RWPE1 (cell line): ENCODE results near the gene POU2F1.

ENCODE experiments used
- CTCF ChIA-PET: fragments of 350-600 bp; sonication (Branson Sonifier 250); formaldehyde crosslinking; extraction: SDS; loops from one replicate; lab custom pipeline; 2021; lab: Yijun Ruan, JAX
- POLR2A ChIA-PET: fragments of 400-600 bp; formaldehyde crosslinking; extraction: SDS; loops from one replicate; lab custom pipeline; 2020; ENCODE audit warnings: antibody characterized with exemption; ENCODE audit not compliant: low non-redundant PET; lab: Yijun Ruan, JAX
- DNase-seq: peaks from one replicate; pipeline ENCODE4 v3.0.0; 2012; ENCODE audit warnings: low spot score
- H3K27ac ChIP-seq: fragments of 450-650 bp; 2 replicates; pipeline ENCODE4 v1.5.1; 2017
- TF ChIP-seq, protein P1 (sequence below): fragments of 450-650 bp; conservative IDR thresholded peaks from 2 replicates; pipeline ENCODE4 v1.5.1; 2017; ENCODE audit warnings: low read depth, mild to moderate bottlenecking

The POU2F1 gene

DNA sequence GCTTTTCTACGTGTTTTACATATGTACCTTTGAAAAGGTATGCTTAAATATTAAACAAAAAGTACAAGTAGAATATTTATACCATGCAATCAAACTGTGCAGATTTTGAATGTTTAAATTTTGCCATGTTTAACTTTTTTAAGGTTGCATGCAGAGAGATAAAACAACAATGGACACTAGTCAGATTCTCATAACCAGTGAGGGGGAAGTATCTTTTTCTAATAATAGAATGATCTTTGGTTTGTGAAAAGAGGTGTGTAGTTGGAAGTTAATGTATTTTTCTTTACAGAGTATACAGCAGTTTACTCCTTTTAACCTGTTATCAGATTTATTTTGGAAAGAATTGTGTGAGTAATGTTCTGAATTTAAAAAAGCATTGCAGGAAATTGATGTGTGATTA is 27.1 kb downstream of the POU2F1 start:
- ChIA-PET POLR2A (no interaction called here), CTCF (no interaction called here)
- no peak overlapping the region for H3K27ac ChIP-seq
- no peak for DNase-seq
- TF ChIP-seq, protein P1, sequence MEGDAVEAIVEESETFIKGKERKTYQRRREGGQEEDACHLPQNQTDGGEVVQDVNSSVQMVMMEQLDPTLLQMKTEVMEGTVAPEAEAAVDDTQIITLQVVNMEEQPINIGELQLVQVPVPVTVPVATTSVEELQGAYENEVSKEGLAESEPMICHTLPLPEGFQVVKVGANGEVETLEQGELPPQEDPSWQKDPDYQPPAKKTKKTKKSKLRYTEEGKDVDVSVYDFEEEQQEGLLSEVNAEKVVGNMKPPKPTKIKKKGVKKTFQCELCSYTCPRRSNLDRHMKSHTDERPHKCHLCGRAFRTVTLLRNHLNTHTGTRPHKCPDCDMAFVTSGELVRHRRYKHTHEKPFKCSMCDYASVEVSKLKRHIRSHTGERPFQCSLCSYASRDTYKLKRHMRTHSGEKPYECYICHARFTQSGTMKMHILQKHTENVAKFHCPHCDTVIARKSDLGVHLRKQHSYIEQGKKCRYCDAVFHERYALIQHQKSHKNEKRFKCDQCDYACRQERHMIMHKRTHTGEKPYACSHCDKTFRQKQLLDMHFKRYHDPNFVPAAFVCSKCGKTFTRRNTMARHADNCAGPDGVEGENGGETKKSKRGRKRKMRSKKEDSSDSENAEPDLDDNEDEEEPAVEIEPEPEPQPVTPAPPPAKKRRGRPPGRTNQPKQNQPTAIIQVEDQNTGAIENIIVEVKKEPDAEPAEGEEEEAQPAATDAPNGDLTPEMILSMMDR = no peak

DNA sequence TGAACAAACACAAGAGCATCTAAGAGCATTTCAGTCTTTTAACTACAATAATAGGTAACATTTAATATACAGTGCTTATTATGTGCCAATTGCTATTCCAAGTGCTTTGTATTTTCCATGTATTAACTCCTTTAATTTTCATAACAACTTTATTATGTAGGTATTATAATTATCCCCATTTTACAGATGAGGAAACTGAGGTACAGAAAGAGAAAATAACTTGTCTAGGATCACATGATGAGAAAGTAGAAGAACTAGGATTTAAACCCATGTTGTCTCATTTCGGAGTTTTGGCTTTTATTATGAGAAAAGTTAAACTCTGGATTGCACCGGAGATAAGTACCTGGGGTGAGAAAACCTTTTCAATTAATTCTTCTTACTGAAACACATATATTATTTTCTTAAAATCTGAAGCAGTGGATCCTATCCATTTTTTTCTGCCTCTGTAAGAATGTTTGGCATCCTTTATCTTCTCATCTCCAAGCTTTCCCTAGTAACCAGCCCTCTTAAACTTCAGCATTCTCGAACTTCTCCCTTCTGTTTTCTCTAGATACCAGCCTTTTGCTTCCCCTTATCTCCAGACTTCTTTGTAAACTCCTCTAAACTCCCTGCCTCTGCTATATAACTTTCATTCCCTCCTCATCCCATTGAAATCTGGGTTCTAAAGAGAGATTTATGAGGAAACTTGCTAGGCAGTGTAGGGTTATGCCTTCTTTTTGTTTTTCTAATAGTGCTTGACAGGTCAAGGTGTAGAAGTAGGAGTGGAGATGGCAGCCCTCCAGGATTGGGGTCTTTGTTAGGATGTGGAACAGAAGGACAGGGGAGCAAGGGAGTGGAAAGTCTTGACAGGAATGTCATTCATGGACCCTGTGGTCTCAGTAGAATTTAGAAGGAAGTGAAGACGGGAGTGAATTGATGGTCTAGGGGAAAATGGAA is 28.3 kb downstream of the POU2F1 start:
- H3K27ac ChIP-seq = no peak overlapping the region
- ChIA-PET CTCF (no interaction called here), POLR2A (no interaction called here)
- DNase-seq = no peak
- TF ChIP-seq, protein P1 = no peak

DNA sequence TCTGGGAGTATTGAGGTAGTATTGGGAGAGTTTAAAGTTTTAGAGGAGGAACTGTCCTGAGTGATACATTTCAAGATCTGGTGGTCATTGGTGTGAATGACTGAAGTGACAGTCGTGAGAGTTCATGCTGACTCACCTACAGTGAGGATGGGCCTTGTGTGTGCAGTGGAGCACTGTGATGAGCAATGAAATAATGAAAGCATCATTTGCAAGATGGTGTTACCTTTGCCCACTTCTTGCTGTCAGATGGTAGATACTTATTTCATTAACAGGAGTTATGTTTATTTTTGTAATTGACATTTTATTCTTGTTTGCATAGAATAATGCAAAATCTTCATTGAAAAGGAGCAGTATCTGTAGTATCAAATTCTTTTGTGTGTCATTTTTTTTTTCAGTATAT is 29.0 kb downstream of the POU2F1 start:
- ChIA-PET POLR2A (no interaction called here), CTCF (no interaction called here)
- DNase-seq = no peak
- H3K27ac ChIP-seq = no peak overlapping the region
- TF ChIP-seq, protein P1 = no peak

DNA sequence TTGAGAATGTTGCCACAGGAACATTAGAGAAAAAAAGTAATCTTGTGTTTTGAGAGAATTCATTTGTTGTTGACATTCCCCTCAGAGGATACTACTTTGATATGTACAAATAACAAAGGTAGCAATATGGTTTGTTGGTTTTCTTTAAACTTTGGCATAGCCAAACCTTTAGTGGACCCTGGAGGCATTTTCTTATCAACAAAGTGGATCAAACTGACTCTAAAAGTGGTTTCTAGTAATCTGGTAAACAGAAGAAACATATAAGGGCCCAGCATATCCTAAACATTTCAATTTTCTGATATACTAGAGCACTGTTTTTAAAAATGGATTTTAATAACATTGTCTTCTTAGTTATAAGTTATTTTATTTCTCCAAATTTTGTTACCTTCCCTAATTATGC is 29.8 kb downstream of the POU2F1 start:
- DNase-seq = no peak
- H3K27ac ChIP-seq = no peak overlapping the region
- CTCF ChIA-PET = no interaction called here
- TF ChIP-seq, protein P1 = no peak
- POLR2A ChIA-PET = no interaction called here

DNA sequence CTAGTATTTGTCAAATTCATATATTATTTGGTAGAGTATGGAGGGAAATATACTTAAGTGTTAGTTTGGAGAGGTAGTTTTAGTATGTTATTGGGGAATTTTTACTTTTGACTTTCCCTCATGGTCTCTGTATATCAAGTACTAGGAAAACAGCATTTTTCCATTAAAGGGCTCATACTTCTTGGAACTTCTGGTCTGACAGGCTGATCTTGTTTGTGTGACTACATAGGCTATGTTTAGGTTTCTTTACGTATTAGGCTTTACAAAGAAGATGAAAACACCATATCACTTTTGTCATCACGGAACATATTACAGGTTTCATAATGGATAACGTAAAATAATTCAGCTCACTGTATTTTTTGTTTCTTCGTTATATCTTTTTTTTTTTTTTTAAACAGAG is 30.8 kb downstream of the POU2F1 start:
- H3K27ac ChIP-seq = no peak overlapping the region
- no peak for DNase-seq
- POLR2A ChIA-PET = no interaction called here
- TF ChIP-seq, protein P1 = no peak
- CTCF ChIA-PET = no interaction called here

DNA sequence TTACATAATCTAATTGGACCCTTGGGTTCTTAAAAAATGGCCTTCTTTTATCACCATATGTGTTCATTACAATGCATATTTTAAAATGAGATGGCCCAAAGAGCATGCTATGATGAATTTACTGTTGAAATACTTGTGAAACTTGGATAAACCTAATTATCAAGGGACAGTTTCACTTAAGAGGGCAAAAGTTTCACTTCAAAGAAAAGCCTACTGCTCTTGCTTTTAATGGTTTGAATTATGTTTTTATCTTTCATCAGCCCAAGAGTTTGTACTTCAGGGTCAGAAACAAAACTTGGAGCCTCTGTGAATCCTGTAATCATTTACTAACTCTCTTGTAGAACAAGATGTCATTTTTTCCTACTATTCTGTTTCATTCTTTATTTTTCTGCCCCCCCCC is 32.3 kb downstream of the POU2F1 start:
- no peak overlapping the region for H3K27ac ChIP-seq
- CTCF ChIA-PET = no interaction called here
- POLR2A ChIA-PET = no interaction called here

More for the DNA sequence above, 32.3 kb downstream of the POU2F1 start:
- DNase-seq = no peak
- TF ChIP-seq, protein P1 = no peak
